Measurements from ENCODE around the gene GGCT. TPM values are rescaled to one million over a fixed set of nuclear protein-coding genes. Genes with fewer than 3 reads are reported as not detected.
A peak's percentile ranks its signal among the peaks of the same experiment; 100 is the strongest.

GGCT gene
- total RNA-seq, 3 donors from 2014 or later: 29.9 to 50.2 (median 32.8) TPM

GRCh38 chr7:30459591-30460245 is 44.9 kb downstream of the GGCT start:
- DNase-seq: peak; percentile 63 to 75 (median 70)
- H3K36me3 ChIP-seq (ENCODE audit: low read depth): no peaks in the 10 kb centered on the region
- peaks cover 16% of the 10 kb centered on the region for H3K4me1 ChIP-seq (ENCODE audit: low read depth)
- ATAC-seq: peak; percentile 87
- no peak overlapping the region for H3K4me3 ChIP-seq
- intact Hi-C loops (cut with DNase I, micrococcal nuclease): no loop called here
- no peak for TF ChIP-seq CTCF (IDR thresholded peaks at IDR 0.05)
- no peaks in the 10 kb centered on the region for H3K9me3 ChIP-seq

DNA sequence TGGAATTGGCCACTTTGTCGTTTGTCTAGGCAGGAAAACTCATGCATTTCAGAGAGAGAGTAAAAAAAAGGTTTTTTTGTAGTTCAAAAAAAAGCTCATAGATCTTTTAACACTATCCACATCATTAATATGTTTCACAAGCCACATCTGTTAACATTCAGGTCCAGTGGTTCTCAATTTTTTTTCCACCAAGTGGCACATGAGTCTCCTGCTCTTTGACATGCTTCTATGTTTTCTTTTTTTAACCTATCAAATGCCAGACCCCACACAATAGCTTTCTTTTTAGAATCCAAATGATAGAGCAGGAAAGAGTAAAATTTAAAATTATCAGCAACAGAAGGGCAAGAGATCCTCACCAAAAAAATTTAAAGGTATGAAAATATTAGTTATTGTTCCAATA is 46.3 kb downstream of the GGCT start:
- no peak for TF ChIP-seq CTCF (IDR thresholded peaks at IDR 0.05)
- no peak for DNase-seq
- intact Hi-C loops (cut with DNase I, micrococcal nuclease): no loop called here
- Histone ChIP-seq H3K36me3 (ENCODE audit: low read depth) (no peaks in the 10 kb centered on the region), H3K9me3 (no peaks in the 10 kb centered on the region), H3K4me1 (ENCODE audit: low read depth) (peaks cover 16% of the 10 kb centered on the region), H3K4me3 (no peak overlapping the region)
- no peak for ATAC-seq

GRCh38 chr7:30453921-30454320 is 50.7 kb downstream of the GGCT start:
- H3K9me3 ChIP-seq: no peaks in the 10 kb centered on the region

DNA sequence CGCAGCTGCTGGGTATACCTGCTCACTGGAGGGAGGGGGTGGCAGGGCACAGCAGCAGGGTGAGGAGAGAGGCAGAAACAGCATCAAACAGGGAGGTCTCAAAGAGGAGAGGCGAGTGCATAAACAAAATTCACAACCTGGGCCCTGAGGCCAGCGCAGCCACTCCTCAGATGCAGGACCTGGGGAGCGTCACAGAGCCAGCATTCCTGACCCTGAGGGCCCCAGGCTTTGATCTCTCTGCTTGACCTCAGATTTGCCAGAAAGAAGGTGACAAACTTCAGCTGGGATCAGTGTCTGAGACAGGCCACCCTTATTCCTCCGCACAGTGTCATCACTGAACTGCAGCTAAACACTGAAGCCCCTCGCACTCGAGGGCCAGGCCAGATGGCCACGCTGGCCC is 51.6 kb downstream of the GGCT start:
- no peaks in the 10 kb centered on the region for H3K36me3 ChIP-seq (ENCODE audit: low read depth)
- no peak for DNase-seq
- intact Hi-C loops (cut with DNase I, micrococcal nuclease): no loop called here
- ATAC-seq: no peak
- TF ChIP-seq CTCF (IDR thresholded peaks at IDR 0.05): no peak
- H3K4me1 ChIP-seq (ENCODE audit: low read depth): no peaks in the 10 kb centered on the region
- no peaks in the 10 kb centered on the region for H3K9me3 ChIP-seq
- no peak overlapping the region for H3K4me3 ChIP-seq

More at GRCh38 chr7:30453921-30454320, 50.7 kb downstream of the GGCT start:
- Histone ChIP-seq H3K36me3 (ENCODE audit: low read depth) (no peaks in the 10 kb centered on the region), H3K4me3 (no peak overlapping the region), H3K4me1 (ENCODE audit: low read depth) (peaks cover 2% of the 10 kb centered on the region)
- no peak for ATAC-seq
- intact Hi-C loops (cut with DNase I, micrococcal nuclease): no loop called here
- DNase-seq: no peak
- TF ChIP-seq CTCF (IDR thresholded peaks at IDR 0.05): no peak

GRCh38 chr7:30452280-30452930 is 52.2 kb downstream of the GGCT start:
- no peaks in the 10 kb centered on the region for H3K9me3 ChIP-seq
- H3K4me1 ChIP-seq (ENCODE audit: low read depth): no peaks in the 10 kb centered on the region
- intact Hi-C loops (cut with DNase I, micrococcal nuclease): no loop called here
- no peak overlapping the region for H3K4me3 ChIP-seq
- TF ChIP-seq CTCF (IDR thresholded peaks at IDR 0.05): no peak
- H3K36me3 ChIP-seq (ENCODE audit: low read depth): peaks cover 3% of the 10 kb centered on the region
- no peak for ATAC-seq
- no peak for DNase-seq

Data from mucosa of descending colon (tissue), 3 donors.